T-helper 22 cell (primary cell): ENCODE data around the gene REEP6.
"Not testable (repeated sequence)": the region's sequence is repeated elsewhere in the genome, so short reads cannot be mapped to it uniquely, and the experiment has no call there.

Source experiments
- DNase-seq: peaks from one replicate; pipeline ENCODE4 v3.0.0-alpha.2; 2020; ENCODE audit warnings: low read depth

REEP6 gene

DNA sequence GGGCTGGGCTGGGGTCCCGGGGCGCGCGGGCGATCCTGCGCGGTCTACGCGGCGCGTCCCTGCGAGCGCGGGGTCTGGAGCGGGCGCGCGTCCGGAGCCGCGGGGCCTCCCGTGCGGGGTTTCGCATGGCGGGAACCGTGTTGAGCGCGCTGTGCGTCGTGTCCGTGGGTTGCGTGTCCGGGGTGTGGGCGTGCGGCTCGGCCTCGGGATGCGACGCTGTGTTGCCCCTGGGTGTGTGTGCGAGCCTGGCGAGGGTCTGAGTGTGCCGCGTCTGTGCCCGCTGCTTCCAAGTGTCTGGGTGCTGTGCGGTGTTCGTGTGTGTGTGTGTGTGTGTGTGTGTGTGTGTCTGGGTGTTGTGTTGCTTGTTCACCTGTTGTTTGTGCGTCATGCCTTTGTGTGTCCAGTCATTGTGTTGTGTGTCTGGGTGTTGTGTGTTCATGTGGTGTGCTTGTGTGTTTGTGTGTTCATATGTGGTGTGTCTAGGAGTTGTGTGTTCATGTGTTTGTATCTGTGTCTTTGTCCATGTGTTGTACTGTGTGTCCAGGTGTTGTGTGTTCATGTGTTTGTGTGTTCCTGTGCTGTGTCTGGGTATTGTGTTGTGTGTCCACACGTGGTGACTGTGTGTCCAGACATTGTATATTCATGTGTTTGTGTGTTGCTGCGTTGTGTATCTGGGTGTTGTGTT is 33.4 kb downstream of the REEP6 start:
- no peak for DNase-seq

- DNase-seq = no peak
Observed at GRCh38 chr19:1524972-1525325, 34.0 kb downstream of the REEP6 start.

GRCh38 chr19:1525343-1525742 is 34.4 kb downstream of the REEP6 start:
- DNase-seq = no peak

DNA sequence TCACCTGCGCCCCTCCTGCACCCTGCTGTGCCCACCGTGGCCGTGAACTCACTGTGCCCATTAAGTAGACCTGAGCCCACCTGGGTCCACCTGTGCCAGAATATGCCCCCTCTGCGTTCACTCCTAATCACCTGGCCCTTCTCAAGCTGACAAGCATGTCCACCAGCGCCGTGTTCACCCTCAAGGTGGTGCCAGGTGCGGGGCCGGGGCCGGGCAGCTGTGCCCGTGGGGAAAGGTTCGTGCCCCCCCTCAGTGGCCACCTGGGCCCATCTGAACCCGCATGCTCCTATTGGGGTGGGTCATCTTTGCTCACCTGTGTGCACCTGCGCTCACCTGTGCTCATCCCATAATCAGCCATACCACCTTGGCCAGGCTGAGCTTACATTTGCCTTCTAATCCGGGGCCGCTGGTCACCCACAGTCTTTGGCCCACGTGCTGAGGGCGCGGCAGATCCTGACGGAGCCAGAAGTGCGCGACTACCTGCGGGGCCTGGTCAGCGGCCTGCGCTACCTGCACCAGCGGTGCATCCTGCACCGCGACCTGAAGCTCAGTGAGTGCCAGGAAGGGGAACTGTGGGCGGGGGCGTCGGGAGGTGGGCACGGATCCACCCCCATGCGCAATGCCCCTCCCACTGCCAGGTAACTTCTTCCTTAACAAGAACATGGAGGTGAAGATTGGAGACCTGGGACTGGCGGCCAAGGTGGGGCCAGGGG is 35.2 kb downstream of the REEP6 start:
- DNase-seq = no peak

GRCh38 chr19:1526979-1527649 is 36.1 kb downstream of the REEP6 start:
- DNase-seq = no peak

GRCh38 chr19:1527650-1528309 is 36.8 kb downstream of the REEP6 start:
- no peak for DNase-seq

GRCh38 chr19:1528596-1529429 is 37.8 kb downstream of the REEP6 start:
- DNase-seq = no peak

- no peak for DNase-seq
Observed at GRCh38 chr19:1529430-1529816, 38.4 kb downstream of the REEP6 start.

DNA sequence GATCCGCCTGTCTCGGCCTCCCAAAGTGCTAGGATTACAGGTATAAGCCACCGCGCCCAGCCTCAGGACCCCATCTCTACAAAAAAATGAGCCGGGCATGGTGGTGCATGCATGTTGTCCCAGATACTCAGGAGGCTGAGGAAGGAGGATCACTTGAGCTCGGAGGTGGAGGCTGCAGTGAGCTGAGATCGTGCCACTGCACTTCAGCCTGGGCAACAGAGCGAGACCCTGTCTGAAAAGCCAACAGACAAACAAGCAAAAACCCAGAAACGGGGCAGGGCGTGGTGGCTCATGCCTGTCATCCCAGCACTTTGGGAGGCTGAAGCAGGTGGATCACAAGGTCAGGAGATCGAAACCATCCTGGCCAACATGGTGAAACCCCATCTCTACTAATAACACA is 39.9 kb downstream of the REEP6 start:
- DNase-seq = not testable (repeated sequence)

DNA sequence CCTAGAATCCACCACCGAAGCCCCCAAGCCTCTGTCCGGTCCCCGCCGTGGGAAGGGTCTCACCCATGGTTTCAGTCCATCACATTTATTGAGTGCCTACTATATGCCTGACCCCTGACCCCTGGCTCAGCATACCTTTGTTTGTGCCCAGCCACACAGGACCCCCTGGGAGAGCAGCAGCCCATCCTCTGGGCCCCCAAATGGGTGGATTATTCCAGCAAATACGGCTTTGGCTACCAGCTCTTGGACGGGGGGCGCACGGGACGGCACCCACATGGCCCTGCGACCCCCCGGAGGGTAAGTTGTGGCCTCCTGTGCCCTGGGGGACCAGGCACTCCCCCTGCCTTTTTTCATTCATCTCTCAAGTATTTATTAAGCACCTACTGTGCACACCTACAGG is 40.6 kb downstream of the REEP6 start:
- no peak for DNase-seq

DNA sequence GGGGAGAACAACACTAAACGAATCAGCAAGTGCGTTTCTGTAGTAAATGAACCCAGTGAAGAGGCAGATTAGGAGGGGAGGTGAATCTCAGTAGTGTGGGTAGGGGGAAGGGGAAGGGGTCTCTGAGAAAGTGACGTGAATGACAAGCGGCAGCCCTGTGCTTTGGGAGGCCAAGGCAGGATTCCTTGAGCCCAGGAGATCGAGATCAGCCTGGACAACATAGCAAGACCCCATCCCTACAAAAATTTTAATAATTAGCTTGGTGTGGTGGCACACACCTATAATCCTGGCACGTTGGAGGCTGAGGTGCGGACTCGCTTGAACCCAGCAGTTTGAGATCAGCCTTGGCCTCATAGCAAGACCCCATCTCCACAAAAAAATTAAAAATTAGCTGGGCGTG is 41.0 kb downstream of the REEP6 start:
- no peak for DNase-seq

DNA sequence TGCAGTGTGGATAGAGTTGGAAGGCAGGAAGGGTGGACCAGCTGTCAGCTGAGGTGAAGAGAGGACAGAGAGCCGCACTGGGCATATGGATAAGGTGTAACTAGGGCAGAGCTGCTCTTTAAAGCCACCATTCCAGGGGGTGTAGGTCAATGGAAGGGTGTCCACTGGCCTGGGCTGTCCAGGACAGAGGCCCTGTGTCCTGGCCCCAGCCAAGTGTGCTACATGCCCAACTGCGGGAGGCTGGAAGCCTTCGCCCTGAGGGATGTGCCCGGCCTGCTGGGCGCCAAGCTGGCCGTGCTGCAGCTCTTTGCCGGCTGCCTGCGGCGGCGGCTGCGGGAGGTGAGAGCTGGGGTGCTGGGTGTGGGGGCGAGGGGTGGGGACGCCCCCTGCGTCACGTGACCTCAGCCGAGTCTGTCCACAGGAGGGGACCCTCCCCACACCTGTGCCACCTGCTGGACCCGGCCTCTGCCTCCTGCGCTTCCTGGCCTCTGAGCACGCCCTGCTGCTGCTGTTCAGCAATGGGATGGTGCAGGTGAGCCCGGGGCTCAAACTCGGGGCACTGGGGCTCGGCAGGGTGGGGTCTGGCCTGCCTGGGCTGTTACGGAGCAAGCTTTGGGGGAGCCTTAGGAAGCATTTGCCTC is 42.6 kb downstream of the REEP6 start:
- DNase-seq = no peak

- no peak for DNase-seq
Observed at GRCh38 chr19:1534972-1535371, 44.0 kb downstream of the REEP6 start.

- not testable (repeated sequence) for DNase-seq
Observed at GRCh38 chr19:1535699-1536098, 44.7 kb downstream of the REEP6 start.

- DNase-seq = no peak
Observed at GRCh38 chr19:1538978-1539377, 48.0 kb downstream of the REEP6 start.

- DNase-seq = not testable (repeated sequence)
Observed at GRCh38 chr19:1539749-1540148, 48.8 kb downstream of the REEP6 start.

DNA sequence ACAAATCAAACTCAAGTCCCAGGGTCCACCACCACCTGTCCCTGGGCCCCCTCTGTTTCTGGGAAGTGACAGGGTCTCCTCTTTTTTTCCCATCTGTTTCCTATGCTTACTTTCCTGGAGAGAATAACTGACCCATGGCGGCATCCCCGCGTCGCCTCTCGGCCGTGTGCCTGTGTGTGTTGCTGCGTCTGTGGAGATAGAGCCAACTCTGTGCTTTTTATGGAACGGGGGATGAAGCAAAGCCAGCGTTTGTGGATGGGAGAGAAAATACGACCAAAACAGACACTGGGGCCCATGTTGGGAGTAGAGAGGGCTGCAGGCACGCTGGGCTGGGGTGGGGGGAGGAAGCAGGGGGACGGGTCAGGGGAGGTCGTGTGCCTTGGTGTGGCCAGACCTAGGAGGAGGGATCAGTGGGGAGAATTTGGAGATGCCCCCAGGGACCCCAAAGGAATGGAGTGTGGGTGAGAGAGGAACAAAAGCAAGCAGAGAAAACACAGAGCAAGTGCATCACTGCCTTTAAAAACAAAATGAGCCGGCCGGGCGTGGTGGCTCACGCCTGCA is 49.5 kb downstream of the REEP6 start:
- DNase-seq = no peak
